Uterine smooth muscle cell (primary cell): Measurements from ENCODE around the gene GLCCI1. TPM values are rescaled to one million over a fixed set of nuclear protein-coding genes. Genes with fewer than 3 reads are reported as not detected.

Source experiments
- total RNA-seq: library from RNA; depleted of rRNA; stranded (reverse); fragments of >200 nt; gene quantifications from 2 replicates; pipeline ENCODE4 v1.2.3, GENCODE V29; 2014

Gene GLCCI1
- 9.7 and 19.7 TPM in 2 replicates for total RNA-seq

DNA sequence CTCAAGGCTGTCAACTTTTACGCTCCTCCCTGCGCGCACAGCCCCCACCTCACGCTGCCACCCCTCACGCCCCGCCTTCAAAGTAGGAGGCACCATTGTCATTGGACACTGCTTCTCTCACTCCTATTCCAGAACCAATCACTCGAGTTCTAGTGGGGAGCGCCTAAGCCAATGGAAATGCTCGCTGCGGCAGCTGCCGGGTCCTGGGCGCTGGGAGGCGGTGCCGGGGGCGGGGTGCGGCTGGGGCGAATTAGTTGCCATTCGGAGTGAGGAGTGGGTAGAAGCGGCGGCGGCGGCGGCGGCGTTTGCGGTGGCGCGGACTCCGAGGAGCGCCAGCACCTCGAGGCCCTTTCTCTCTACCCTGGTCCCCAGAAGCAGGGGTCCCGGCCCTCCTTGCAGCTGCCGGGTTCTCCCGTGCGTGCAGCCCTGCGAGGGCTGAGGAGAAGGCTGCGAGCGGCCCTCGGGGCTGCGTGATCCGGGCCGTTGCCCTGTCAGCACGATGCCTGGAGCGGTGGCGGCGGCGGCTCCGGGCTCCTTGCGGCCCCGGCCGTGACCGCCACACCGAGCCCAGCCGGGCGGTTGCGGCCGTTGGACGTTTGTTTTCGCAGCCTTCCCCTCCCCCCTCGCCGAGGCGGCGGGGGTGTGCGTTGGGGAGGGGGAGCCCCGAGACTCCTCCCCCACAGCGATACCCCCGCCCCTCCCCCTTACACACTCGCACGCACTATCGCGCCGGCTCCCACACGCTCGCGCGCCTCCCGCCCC is at the start of gene GLCCI1:
Gene GLCCI1 (plus strand): TSS at position 253 of the 762 bp plus-strand sequence. CDS start 555 bp downstream, outside the sequence.

